ENCODE results near the gene FYN.

- TF ChIP-seq POLR2AphosphoS5 (IDR thresholded peaks at IDR 0.05; ENCODE audit: borderline replicate concordance, low read depth, low read length) = no peak
- no peak for TF ChIP-seq EZH2 (IDR thresholded peaks at IDR 0.05)
Measured at GRCh38 chr6:111639266-111639665, 234.0 kb downstream of the FYN start.
